ENCODE measurements around the gene NRARP.

Gene NRARP

GRCh38 chr9:137323531-137324331 lies 21.7 kb upstream of the NRARP start:
- DNase-seq (ENCODE audit: extremely low spot score, insufficient read length, low read depth) (no peak), FAIRE-seq (no peak)

GRCh38 chr9:137321726-137322361 lies 19.8 kb upstream of the NRARP start:
- FAIRE-seq (no peak), DNase-seq (ENCODE audit: extremely low spot score, insufficient read length, low read depth) (no peak)

DNA sequence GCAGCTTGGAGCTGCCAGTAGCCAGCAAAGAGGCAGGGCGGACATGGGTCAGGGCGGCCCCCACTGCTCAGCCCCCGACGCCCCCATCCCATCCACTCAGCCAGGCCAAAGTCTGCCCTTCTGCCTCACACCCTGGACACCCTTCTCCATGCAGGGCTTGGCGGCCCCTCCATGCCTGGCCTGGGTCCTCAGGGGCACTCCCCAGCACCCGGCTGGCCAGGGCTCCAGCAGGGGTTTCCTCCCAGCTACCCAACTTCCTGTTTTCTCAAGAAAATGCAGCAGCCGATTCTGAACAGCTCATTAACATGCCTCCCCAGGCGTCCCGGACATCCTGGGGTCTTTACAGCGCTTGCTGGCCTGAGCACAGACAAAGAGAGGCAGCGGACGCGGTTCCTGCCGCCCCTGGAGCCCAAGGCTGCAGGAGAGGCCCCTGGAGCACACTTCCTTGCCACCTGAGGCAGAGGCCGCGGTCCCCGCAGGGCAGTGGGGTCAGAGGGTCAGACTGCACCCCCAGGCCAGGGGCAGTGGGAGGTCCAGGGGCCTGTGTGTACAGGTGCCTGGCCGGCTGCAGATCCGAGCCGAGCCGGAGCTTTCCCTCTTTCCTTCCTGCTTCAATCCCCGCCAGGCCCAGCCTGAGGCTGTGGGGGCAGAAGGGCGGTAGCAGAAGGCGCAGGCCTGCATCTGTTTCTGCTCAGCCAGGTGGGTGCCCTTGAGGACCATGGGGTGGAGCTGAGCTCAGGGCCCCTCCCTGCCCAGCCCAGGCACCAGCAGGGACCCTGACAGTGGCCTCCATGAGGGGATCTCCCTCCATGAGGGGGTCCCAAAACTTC lies 18.7 kb upstream of the NRARP start:
- FAIRE-seq (no peak), DNase-seq (ENCODE audit: extremely low spot score, insufficient read length, low read depth) (no peak)

DNA sequence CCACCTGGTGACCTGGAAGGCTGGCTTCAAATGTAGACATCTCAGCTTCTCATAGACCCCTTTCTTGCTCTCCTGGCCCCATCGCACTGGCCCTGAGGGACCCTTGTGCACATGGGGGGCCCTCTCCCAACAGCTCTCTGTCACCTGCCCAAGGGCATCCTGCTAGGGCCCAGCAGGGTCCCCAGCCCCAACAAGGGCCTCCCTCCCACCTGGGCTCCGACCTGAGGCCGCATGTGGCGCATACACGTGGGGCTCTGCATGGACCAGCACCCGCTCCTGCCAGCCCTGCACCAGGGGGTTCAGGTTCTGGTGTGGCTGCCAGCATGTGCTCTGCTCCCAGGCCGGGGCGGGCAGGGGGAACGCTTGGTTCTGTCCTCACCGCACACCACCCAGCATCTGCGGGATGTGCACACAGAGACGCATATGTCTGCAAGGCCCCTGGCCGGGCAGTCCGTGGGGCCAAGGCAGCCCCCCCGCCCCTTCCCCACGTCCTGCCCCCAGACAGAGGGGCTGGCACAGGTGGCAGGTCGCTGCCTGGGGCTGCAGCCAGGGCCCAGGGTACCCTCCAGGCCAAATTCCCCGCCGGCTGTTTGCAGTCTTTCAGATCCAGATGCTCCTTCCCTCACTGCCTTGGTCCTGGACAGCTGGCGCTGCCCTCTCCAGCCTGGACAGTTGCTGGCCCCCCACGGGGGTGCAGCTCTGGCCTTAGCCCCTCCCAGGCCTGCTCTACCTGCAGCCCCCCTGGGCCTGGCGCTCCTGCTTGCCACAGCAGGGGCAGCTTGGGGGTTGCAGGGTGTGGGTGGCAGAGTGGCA lies 17.9 kb upstream of the NRARP start:
- no peak for DNase-seq (ENCODE audit: extremely low spot score, insufficient read length, low read depth)
- FAIRE-seq = no peak

GRCh38 chr9:137319011-137319738 lies 17.1 kb upstream of the NRARP start:
- FAIRE-seq (no peak), DNase-seq (ENCODE audit: extremely low spot score, insufficient read length, low read depth) (no peak)

DNA sequence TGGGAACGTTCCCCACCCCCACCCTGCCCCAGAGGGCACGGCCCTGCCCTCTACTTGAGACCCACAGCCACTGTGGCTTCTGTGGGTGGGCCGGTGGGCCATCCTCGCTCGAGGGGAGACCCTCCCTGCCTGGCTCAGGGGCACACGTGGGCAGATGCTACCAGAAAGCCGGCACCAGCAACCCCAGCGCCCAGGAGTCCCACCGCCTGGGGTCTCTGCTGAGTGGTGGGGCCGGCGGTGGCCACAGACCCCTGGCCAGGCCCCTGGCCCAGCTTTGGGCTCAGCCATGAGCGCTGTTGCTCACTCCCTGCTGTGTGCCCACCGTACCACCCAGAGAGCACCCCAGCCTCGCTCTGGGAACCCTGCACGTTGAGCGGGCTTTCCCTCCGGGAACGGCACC lies 16.5 kb upstream of the NRARP start:
- DNase-seq (ENCODE audit: extremely low spot score, insufficient read length, low read depth) (no peak), FAIRE-seq (no peak)

DNA sequence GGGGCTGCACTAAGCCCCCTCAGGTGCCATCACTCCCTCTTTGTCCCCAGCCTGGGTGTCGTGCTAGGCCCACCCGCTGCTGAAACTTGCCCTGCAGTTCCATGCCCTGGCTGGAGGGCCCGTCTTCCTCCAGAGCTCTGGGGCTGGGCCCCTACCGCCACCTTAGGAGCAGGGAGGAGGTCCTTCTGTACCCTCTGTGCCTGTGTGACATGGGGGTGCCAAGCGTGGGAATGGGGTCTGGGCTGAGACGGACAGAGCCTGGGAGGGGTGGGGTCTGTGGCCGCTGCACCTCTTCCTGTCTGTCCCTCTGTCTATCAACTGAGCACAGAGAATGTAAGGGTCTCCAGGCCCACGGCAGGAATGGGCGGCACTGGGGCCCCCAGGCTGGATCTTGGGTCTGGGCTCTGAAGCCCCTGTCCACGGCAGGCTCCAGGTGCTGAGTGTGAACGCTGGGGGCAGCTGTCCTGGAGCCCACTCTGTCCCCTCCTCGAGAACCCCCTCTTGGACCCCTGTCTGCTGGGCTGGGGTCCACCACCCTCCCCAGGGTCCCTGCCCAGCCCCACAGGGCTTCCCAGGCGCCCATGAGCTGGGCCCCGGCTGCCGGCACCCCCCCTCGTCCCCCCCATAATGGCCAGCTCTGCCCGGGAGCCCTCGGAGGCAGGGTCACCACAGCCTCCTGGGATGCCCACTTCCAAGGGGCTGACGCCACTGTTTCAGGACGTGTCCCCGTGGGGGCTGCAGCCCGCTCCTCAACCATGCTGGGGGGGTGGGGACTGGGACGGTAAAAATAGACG lies 15.8 kb upstream of the NRARP start:
- FAIRE-seq (no peak), DNase-seq (ENCODE audit: extremely low spot score, insufficient read length, low read depth) (no peak)

DNA sequence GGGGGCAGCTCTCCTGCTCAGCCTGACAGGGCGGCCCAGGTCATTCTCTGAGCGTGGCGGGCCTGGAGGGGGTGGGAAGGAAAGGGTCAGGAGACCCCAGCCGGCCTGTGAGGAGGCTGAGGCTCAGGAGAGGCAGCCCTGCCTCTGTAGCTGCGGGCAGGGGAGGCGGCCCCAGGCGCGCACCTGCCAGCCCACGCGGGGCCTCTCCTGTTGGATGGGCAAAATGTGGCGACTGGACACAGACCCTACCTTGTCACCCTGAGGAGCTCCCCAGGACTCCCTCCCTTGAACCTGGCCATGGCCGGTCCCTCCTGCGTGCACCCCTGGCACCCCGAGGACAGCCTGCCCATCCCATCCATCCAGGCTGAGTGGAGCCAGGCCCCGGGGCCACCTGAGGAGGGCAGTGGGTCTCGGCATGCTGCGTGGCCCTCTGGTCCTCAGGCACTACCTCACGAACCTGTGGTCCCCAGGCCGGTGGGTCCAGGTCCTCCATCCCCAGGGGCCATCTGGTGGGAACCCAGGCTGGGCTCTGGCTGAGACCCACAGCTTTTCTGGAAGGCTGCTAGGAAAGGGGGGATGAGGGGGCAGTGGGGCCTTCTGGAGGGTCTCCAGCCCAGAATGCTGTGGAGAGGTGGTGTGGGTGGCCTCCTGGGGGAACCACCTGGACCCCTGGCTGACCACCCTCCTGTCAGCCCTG lies 15.1 kb upstream of the NRARP start:
- FAIRE-seq (no peak), DNase-seq (ENCODE audit: extremely low spot score, insufficient read length, low read depth) (no peak)

- FAIRE-seq = peak; percentile 21
- DNase-seq (ENCODE audit: extremely low spot score, insufficient read length, low read depth) = no peak
These were observed 14.2 kb upstream of the NRARP start for GRCh38 chr9:137316012-137316981.

DNA sequence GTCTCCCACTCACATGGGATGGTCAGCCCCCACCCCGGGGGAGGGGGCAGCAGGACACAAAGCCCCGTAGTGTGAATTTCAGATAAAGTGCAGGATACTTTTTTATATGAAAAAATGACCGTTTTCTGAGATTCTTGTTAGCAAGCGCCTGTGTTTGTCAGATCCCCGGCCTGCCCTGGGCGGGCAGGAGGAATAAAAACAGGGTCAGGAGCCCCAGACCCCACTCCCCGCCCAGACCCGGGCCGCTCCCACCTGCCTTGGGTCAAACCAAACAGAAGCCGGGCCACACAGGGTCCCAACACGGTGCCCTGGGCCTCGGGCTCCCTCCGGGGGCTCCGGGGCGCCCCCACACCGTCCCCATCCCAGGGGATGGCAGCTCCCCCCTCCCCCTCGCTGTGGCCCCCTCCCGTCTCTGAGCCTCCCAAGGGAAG lies 13.5 kb upstream of the NRARP start:
- FAIRE-seq (no peak), DNase-seq (ENCODE audit: extremely low spot score, insufficient read length, low read depth) (no peak)

GRCh38 chr9:137314561-137315560 lies 12.8 kb upstream of the NRARP start:
- FAIRE-seq (no peak), DNase-seq (ENCODE audit: extremely low spot score, insufficient read length, low read depth) (no peak)

DNA sequence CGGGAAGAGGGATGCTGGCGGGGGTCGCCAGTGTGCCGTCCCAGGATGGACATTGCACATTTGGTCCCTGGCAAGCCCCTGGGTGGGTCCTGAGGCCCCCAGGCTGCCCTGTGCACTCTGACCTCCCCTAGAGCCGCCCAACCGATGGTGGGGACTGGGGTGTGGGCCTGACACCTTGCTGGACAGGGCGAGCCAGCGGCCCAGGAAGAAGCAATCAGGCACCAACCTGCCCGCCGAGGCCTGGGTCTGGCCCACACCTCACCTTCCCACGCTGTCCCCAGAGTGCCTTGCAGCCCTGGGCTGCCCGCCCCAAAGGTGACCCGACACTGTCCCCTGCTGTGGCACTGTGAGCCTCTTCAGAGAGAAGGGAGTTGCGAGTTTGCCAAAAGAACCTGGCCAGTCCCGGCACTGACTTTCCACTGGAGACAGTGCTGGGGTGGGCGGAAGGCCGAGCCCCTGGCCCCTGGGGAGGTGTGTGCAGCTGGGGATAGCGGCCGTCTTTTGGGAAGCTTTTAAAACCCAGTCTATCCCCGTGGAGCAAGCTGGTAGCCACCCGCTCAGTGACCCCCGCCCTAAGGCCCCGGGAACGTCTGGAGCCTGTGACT lies 12.0 kb upstream of the NRARP start:
- DNase-seq (ENCODE audit: extremely low spot score, insufficient read length, low read depth) (no peak), FAIRE-seq (no peak)

DNA sequence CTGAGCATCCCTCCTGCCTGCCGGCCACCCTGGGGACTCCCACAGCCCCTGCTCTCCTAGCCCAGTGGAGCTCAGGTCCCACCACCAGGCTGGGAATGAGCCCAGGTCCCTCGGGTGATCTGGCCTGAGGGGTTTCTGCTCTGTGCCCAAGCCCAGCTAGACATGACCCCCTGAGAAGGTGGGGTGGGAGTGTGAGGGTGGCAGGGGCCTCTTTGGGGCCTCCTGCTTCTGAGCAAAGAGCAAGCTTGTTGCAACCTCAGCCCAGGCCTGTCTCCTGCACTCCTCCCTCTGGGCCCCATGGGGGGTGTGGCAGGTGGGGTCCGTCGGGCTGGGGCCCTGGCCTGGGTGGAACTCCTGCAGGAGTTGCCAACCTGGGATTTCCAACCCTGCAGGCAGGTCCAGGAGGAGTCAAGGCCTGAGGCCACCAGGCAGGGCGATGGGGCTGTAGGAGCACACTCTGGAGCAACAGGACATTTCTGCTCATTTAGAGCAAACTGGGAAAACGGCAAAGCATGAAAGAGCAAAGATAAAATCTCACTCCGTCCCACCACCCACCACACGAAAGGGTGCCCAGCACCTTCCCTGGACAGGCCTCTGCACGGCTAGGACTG lies 11.4 kb upstream of the NRARP start:
- DNase-seq (ENCODE audit: extremely low spot score, insufficient read length, low read depth) (no peak), FAIRE-seq (no peak)

DNA sequence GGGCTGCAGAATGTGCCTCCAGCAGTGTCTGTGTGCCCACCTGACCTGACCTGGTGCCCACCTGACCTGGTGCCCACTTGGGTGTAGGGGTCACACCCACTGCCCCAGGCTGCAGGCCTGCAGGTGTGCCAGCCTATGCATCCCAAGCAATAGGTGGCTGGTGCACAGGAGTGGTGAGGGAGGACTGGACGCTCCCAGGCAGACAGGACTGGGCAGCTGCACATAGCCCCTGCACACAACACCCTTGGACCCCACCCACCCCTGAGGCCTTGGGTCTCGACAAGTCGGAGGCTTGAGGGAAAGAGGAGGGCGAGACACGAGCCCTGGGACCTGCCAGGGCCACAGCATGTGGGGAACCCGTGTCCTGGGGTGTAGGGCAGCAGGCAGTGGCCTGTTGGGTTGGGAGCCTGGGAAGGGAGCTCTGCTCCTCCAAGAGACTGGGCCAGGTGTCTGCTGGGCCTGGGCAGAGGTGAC lies 10.8 kb upstream of the NRARP start:
- DNase-seq (ENCODE audit: extremely low spot score, insufficient read length, low read depth) (no peak), FAIRE-seq (no peak)
